ENCODE measurements around the gene GLS.
"Not testable (repeated sequence)": the region's sequence is repeated elsewhere in the genome, so short reads cannot be mapped to it uniquely, and the experiment has no call there.

GLS gene

DNA sequence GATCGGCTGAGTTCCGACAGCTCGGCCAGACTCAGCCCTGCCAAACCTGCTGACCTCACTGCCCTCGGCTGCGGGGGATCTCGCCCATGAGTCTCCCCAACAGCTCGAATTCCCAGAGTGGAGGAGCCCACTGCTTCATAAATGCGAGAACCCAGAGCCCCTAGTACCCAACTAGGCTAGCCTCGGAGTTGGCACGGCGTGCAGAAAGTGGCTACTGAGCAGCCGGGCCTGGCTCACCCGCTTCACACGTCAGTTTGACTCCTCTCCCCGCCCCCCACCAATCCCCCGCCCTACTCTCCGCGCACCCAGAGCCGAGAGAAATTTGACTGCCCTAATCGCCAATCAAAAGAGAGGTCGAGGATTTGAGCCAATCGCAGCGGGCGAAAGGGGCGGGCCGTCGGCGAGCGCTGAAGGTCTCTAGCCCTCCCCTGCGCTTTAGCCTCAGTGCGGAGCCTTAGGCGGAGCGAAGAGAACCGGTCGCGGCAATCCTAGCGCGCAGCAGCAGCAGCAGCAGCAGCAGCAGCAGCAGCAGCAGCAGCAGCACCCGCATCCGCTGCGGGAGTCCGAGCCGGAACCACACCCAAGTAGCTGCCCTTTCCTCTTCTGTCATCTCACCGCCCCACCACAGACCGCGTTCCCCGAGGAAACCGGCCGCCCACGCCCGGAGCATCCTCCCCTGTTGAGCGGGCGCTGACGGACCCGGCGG lies at the start of gene GLS:
Gene GLS (plus strand): TSS at position 444 of the 706 bp plus-strand sequence. CDS start 264 bp downstream, outside the sequence.
- DNase-seq = peak; percentile 96

DNA sequence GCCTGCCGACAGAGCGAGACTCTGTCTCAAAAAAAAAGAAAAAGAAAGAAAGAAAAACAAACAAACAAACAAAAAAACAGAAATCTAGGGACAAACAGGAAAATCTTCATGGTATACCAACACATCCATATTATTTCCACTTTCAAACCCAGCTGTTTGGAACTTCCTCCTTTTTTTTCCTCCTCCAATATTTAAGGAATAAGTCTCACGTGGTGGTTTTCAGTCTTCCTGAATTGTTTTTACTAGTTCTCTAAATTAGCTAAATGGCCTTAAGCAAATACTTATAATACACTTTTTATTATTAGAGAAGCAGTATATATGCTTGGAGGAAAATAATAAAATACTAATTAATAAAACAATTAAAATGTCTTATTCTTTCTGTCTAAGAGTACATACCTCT lies 48.7 kb upstream of the GLS start:
- no peak for DNase-seq

DNA sequence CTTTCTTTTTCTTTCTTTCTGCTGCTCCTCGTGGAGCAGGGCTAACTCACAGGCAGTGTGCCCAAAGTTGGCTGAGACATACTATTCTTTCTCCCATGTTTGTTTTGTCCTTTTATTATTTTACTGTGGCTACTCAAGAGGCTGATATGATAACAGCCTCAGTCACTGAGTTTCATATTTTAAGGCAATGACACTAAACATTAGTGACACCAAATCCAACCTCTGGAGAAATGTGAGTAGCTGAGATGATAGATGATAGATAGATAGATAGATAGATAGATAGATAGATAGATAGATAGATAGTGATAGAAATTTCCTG lies 45.8 kb upstream of the GLS start:
- DNase-seq = no peak

DNA sequence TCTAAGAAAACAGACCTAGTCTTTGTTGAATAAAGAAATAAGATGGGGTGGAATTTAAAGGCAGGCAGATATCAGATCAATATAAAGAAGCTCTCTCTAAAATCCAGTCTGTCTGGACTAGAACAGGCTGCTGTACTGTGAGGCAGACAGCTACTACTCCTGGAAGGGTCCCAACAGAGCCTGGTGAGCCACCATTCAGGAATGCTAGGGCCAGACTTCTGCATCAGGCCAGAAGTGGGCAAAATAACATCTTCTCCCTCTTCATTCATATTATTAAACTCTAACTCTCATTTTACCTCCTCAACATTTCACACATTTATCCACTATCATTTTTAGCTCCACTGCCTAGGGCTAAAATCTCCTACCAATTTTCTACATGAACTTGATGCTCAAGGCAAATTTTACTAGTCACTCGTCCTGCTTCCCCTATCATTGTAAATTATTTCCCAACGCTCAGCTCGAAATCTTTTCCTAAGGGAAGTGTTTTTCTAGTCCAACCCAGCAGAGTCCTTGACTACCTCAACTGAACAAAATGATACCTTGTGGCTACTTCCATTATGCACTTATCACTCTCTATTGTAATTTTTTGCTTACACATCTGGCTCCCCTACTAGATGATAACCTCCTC lies 45.2 kb upstream of the GLS start:
- DNase-seq = no peak

DNA sequence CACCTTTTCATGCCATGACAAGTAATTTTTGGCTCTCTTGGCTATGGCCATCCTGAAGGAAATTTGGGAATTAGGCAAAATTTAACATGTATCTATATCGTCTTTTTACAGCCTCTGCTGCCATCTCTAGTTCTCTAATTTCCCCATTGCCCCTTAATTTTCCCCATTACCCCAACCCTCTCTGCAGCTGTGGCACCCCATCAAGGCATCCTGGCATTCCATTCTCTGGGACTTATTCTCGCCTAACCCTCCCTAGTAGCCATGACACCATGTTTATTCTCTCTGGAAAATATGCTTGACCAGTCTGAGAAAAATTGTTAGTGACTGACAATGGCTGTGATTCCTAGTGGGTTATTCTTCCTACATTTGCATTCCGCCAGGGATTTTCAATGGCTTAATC lies 43.9 kb upstream of the GLS start:
- DNase-seq = no peak

DNA sequence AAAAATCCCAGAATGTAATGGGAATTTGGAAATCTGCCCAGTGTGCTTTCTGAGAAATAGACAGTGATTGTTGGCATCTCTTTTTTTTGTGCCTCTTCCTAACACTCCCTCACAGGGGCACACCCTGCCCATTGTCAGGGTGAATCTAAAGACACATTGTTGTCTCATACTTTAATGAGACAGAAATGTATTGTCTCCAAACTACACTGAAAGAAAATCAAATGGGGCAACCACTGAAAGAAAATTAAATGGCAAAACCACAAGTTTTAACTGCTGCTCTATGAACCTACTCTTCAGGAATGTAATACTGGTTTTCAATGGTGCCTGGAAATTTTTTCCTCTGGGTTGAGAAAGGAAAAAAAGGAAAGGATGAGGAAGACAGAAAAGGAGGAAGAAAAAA lies 43.2 kb upstream of the GLS start:
- no peak for DNase-seq

DNA sequence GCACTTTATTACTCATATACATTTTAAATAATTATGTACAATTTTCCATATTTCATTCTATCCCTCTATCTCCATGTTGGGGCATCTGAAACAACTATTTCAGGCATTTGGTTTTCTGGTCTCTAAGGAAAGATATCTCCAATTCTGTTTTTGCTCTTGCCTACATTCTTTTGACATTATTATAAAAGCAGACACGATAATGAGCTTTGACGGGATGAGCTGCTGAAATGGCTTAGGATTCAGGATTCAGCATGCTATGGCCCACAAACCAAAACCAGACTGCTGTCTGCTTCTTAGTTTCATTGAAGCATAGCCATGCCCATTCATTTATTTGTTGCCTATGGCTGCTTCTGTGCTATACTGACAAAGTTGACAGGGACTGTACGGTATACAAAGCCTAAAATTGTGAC lies 42.7 kb upstream of the GLS start:
- no peak for DNase-seq

DNA sequence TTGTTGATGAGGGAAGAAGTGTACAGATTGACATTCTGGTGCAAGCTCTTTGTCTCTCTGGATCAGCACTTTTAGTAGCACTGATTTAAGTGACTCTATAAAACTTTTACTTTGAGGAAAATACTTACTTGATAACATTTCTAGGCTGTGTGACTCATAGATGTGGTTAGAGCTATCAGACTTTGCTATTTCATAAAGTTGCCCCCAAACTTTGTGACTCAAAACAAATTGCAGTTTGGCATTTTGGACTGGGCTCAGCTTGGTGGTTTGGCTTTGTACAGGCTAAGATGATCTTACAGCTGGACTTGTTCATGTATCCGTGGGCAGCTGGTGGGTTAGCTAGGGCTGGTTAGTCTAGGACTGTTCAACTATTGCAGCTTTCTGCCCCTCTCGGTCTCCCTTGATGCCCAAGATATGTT lies 42.1 kb upstream of the GLS start:
- DNase-seq = no peak

DNA sequence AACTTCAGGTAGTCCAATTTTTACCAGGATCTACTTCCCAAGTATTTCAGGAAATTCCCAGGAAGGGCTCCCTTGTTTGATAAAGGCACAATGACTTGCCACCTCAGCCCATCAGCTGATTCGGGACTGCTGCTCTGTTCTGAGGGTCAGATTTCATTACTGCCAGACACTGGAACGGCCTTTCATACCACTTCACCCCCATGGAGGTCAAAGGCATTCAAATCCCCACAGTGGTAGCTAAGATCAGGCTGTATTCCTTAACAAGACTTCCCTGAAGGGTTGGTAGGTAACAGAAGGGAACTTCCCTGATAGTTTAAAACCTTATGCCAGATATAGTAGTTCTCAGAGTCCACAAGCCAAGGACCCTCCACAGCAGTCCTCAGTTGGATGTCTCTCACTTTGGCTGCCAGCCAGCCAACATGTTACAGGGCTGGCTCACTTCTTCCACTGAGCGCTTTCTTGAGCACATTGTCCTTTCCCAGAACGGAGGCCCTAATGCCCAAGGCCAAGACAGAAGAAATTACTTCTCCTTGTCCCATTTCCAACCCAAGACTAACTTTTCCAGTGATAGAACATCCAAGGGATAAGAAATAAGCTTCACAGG lies 40.0 kb upstream of the GLS start:
- DNase-seq = no peak

DNA sequence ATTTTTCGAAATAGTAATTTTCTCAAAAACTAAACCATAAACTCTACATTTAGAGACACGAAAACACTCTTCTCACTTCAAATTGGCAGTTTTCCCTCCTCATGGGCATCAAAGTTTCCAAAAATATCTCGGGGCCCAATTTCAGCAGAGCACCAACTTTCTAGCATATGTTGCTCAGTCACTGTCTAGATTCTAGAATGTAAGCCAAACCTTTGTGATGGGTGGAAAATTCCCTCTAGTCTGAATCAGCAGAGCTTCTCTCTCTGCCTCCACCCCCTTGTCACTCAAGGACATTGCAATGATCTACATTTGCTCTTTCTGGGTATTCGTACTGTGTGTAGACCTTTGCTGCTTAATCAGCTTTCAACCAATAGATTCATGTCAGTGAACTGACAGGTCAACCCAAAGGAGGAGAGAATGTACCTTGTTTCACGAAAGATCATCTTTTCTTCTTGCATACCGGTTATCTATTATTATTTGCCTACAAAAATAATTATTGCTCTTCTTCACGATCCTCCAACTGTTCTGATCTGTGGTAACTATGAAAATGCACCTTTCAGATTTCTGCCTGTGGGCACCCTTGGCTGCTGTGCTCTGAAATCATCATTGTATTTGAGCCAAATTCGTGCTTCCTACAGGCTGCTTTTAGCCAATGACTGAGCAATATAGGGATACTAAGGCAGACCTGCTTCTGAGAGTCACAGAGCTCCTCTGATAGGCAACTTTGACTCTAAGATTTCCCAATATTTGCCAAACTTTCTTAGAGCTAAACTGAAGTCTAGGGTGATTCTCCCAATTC lies 38.7 kb upstream of the GLS start:
- no peak for DNase-seq

DNA sequence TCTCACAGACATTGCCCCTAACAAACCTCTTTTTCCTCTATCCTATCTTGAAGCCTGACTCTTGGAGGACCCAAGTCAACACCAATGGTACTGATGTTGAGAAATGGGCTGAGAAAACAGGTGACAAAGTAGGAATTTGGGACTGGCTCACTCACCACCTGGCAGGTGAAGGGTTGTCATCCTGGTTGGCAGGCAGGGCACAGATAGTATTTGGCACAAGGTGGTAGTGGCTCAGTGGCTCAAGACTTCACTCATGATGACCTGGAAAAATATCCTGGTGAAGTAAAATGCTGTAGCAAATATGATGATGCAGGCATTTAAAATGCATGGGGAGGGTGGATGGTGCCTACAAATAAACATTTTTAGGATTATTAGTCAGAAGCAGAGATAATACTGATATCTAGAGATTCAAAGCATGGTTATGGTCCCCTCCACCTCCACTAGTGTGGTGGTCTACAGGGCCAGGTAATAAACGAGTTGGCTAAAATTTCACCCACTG lies 38.0 kb upstream of the GLS start:
- DNase-seq = no peak

DNA sequence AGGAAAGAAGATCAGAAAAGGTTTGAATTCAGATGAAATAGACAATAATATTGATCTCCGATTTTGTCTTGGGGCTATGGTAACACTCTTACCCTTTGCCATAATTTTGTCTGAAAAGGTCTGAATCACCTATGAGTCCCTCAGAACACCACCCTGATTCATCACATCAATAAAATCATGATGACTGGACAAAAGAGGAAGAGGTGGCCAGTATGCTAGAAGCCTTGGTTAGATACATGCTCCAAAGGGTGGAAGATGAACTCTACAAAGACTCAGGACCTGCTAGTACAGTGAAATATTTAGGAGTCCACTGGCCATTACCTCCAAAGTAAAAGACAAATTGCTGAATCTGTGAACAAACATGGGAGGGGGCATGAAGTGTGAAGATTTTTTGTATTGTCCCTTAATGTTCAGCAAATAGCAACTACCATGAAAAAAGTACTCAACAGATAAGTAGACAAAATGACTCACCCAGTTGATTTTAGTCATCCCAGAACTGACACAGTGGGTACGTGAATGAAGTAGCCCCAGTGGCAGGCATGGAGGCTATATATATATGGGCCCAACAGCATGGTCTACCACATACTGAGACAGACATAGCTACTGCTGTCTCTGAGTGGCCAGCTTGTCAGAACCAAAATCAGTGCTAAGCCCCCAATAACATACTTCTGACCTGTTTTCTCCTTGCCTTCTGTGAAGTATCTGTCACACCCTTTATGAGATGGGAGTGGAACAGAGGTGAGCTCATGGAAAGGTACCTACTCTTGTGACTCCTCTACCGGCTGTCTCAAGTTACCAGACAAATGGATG lies 36.5 kb upstream of the GLS start:
- DNase-seq = no peak

DNA sequence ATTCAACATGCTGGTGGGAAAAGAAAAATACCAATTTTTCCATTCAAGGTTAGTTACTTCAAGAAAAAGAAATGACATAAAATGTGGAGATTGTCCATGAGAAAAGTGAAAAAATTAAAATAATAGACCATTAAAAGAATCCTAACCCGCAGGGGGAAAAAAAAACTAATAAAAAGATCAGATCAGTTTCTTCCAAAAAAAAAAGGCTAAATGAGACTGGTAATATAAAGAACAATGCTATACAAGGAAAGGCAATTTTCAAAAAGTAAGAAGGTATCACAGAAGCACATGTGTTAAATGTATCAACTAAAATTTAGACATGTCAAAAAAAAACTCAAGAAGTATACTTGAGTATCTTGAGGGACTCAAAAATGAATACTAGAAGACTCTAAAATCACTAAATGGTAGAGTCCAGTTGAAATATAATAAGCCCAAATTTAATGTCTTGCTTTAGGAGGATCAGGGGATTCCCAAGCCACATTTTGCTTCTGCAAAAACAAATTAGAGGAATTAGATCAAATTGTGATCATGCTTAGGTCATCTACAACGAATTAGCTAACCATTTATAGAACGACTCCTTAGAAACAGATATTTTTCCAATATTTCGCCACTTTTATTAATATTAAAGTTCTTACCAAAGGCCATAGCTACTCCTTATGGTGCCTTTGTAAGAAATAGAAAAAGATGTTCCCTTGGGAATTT lies 35.8 kb upstream of the GLS start:
- DNase-seq = no peak

DNA sequence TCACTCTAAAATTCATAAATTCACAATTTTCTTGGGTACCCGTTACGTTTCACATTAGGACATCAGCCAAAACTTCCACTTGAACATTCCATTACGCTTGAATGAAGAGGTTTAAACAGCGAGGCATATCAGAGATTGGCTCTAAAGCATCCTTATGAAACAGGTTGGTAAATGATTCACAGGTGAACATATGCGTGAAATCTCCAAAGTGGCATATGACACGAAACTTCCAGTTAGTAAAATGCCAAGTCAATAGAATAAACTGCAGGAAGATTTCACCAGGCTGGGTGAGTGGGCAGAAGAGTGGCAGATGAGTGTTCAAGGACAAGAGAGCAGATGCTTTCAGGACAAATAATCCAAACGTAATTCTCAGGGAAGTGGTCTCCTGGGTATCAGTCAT lies 33.9 kb upstream of the GLS start:
- no peak for DNase-seq

DNA sequence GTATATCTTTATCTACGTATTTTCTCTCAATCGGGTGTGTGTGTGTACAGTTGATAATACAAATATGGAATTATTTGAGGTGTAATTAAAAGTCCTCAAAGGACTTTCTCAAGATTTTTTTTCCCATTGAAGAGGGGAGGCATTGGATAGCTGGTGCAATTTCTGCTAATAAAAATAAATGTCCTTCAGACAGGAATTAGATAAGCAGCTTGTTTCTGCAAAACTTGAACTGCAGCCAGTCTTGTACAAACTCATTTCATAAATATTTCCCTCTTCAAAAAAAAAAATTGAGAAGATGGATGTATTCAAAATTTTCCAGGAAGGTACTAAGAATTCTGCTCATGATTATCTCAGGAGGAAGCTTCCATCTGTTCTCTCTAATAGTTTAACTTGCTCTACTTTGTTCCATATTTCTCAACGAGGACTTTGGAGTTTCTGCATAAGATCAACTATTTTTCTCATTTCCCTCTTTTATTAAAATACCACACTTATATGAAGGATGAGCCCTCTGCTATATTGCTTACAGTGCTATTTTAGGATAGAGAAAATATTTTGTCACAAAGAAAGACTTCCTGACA lies 33.0 kb upstream of the GLS start:
- no peak for DNase-seq

DNA sequence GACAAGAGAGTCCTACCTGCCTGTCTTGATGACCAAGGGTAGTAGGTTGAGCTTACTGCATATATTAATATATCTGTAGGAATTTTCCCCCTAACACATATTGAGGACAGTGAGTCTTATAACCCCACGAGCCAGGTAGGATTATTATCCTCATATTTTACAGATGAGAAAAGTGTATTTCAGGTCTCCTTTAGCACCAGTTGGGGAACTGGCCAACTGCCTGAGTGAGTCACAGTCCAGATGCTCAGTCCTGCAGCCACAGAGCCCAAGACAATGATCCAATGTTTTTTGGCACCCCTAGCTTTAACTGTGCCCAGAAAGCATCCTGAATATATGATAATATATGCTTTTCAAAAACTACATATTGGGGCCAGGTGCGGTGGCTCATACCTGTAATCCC lies 30.8 kb upstream of the GLS start:
- DNase-seq = no peak

DNA sequence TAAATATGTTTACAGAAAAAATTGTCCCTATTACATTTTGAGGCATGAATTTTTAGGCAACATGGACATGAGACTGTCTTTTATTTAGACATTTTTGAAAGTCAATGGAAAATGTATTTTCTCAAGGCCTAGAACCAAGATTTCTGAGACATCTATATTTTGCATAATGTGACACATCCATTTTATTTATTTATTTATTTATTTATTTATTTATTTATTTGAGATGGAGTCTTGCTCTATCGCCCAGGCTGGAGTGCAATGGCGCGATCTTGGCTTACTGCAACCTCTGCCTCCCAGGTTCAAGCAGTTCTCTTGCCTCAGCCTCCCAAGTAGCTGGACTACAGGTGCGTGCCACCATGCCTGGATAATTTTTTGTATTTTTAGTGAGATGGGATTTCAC lies 27.6 kb upstream of the GLS start:
- DNase-seq = not testable (repeated sequence)

DNA sequence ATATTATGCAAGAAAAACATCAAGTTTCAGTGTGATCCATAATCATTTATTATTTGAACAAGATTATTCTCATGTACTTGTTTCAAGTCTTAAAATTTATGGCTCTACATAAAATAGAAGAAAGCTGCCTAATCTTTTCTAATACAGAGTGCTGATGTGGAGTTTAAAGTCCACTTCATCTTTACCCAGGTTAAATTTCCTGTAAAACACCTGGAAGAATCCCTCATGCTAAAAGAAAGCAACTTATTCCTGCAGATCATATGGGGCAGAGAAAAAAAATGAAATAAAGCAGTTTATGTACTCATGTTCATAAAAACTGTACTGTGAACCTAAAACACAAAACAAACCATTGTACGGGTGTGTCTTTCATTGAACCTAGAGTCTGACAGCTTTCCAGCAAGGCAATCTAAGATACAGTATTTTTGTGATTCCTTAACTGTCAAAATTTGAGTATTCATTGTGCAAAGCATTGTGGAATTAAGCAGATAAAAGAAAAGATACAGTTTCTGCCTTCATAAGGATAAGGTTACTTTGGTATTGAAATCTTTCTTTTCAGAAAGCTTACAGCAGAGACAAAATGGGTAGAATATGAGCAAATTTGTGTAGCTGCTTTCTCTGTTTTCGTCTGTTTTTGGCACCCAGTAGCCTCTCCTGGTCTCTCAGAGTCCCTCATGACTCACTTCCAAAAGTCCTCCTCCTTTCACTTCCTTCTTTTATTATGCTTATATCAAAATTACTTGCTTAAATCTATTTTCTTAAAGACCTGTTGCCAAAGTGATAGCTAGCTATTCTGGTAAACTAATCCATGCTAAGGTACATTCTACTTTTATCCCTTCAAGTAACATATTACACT lies 26.9 kb upstream of the GLS start:
- no peak for DNase-seq

DNA sequence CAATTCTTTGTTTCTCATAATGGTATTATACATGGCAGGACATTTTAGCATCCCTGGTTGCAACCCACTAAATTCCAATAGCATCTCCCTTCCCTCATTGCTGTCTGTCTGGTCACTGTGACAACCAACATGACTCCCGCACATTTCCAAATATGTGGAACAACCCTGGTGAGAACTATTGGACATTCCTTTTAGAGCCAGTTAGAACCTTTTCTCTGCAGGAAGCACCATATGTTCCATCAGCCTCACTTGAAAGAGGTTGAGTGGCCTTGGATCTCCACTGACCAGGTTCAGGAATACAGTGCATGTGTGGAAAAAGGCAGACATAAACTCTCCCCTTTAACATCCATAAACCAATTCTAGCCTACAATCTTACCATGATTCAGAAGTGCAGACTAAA lies 25.9 kb upstream of the GLS start:
- no peak for DNase-seq

DNA sequence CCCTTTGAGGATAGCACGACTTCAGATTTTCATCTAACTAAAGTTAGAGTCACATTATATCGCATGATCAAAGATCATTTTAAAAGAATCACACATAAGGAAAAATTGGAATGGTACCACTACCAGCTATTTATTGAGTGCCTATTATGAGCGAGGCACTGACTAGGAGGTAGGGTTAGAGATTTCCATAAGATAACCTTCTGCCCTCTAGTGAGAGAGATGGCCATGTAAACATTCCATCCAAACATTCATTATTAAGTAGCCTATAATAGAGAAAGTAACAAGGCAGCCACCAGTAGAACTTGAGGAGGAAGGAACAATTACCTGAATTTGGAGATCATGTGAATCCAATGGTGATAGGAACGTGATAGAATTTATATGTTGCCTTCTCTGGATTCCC lies 25.4 kb upstream of the GLS start:
- no peak for DNase-seq

DNA sequence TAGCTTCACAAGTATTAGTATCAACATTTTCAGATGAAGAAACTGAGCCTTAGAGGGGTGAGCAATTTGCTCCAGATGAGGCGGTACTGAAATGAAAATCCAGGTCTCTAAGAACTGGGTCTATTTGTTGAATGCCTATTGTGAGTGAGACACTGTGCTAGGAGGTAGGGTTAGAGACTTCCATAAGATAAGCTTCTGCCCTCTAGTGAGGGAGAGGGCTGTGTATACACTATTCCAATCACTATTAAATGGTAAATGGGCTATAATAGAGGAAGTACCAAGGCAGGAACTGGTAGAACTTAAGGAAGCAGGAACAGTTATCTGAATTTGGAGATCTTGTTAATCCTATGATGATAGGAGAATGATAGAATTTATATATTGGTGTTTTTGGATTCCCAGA lies 23.6 kb upstream of the GLS start:
- no peak for DNase-seq

Measured in NCI-H774 (cell line).